HCEC 1CT (cell line): ENCODE data around the gene MIF4GD.
"Not testable (repeated sequence)": the region's sequence is repeated elsewhere in the genome, so short reads cannot be mapped to it uniquely, and the experiment has no call there.

Source experiments
- DNase-seq: peaks from one replicate; pipeline ENCODE4 v3.0.0-alpha.2; 2017

Gene MIF4GD

DNA sequence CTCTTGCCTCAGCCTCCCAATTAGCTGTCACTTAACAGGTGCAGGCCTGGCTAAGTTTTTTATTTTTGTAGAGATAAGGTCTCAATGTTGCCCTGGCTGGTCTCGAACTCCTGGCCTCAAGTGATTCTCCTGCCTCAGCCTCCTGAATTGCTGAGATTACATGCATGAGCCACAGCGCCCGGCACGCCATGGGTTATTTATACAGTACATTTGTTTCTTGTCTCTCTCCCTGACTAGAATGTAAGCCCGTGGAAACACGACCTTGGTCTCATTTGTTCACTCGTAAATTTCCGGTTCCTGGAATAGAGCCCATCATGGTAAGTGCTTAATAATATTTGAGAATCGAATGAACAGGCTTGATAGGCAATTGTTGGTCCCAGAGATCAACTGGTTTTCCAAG, 16.2 kb upstream of the MIF4GD start:
- no peak for DNase-seq

DNA sequence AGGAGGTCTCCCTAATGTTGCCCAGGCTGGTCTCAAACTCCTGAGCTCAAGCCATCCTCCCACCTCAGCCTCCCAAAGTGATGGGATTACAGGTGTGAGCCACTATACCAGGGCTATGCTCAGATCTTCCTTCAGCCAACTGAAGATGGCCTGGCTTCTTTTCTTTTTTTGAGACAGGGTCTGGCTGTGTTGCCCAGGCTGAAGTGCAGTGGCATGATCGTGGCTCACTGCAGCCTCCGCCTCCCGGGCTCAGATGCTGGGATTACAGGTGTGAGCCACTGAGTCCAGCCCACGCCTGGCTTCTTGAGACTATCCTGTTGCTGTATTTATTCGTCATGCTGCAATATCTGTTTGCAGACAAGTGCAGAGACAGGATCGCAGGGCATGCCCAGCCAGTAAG, 14.1 kb upstream of the MIF4GD start:
- DNase-seq: no peak

DNA sequence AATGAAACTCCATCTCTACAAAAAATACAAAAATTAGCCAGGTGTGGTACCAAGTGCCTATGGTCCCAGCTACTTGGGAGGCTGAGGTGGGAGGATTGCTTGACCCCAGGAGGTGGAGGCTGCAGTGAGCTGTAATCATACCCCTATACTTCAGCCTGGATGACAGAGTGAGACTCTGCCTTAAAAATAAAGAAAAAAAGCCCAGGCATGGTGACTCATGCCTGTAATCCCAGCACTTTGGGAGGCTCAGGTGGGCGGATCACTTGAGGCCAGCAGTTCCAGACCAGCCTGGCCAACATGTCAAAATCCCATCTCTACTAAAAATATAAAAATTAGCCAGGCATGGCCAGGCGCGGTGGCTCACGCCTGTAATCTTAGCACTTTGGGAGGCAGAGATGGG, 9.2 kb upstream of the MIF4GD start:
- not testable (repeated sequence) for DNase-seq

DNA sequence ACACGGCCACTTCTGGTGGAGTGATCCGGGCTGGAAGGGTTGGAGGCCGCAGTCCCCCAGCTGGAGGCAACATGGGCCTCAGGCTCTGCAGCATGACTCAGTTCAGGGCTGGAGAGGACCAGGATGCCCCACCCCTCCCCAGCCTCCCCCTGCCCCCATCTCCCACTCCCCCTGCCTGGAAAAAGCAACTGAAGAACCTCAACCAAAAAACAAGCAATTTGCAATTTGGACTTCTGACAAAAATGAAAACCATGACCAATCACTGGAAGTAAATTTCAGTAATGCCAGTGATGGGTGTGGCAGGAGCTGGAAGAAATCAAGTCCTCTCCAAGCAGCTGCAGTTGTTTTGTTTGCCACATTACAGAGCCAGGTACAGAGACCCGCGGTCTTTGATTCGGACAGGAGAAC, 6.6 kb upstream of the MIF4GD start:
- DNase-seq: no peak

DNA sequence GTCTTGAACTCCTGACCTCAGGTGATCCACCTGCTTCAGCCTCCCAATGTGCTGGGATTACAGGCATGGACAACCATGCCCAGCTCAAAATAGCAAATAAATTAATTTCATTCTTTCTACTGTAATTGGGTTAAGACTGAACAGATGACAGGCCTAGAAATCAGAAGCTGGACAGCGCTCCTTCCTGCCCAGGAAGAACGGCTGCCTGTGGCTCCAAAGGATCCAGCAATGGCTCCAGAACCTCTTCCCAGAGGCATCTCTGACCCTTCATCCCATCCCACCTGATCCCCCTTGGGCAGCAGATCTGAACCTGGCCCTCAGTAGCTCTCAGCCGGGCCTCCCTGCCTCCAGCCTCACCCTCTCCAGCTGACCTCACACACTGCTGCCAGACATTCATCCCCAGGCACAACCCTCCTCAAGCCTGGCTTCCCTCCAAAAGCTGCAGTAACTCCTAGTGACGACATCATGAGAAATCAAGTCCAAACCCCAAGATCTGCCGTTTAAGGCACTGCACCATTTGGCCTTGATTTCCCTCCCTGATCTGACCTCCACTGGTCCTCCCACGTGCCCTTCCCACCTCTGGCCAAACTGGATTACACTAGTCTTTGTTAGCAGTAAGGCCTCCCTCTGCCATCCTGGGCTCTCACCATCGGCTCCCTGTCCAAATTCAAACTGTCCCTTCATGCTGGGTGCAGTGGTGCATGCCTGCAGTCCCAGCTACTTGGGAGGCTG, 3.1 kb upstream of the MIF4GD start:
- DNase-seq: peak; percentile 88

DNA sequence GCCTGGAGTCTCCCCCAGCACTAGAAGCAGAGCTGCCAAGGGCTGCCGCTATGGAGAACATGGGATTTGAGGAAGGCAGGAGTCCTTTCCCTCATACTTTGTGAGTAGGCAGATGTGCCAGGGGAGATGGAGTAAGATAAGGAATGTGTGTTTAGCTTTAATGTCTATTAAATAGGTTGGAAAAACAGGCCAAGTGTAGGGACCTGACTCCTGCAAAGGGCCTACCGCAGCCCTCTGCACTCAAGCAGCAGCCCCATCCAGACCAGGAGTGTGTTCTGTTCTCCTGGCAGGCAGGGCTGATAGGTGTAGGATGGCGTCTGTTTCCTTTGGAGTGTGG, 1.8 kb upstream of the MIF4GD start:
- no peak for DNase-seq

DNA sequence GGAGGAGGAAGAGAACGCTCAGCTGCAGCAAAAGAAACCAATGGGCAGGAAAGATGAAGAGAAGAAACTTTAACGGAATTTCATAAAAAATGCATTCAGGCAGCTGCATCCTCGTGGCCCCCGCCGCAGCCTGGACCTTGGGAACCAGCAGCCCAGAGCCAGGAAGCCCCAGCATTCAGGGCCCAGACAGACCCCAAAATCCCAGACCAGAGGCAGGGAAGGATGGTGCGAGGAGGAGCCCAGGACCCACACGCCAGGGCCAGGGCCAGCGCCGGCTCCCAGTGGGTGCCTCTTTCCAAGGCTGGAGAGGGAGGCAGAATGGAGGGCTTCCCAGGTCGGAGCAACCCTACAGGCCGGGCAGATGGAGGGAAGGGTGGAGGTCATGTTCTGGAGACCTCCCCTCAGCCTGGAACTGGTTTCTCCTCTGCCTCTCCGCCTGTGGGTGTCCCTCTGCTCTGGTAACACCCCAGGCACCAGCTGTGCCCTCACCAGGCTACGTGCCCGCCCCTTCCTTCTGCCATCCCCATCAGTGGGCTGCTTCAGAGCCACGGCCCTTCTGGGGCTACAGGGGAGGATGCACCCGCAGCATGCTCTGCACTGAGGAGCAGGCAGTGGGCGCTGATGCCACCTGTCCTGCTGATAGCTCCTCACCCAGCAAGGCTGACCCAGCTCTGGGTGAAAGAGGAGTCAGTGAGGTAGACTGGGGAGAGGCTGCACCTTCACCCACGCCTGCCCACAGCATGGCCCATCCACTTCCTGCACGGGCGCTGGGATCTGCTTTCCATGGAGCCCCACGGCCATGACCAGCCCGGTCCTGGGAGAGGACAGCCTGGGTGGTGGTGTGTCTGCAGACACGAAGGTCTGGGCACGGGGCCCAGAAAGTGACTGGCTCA, 1.2 kb upstream of the MIF4GD start:
- DNase-seq: no peak

DNA sequence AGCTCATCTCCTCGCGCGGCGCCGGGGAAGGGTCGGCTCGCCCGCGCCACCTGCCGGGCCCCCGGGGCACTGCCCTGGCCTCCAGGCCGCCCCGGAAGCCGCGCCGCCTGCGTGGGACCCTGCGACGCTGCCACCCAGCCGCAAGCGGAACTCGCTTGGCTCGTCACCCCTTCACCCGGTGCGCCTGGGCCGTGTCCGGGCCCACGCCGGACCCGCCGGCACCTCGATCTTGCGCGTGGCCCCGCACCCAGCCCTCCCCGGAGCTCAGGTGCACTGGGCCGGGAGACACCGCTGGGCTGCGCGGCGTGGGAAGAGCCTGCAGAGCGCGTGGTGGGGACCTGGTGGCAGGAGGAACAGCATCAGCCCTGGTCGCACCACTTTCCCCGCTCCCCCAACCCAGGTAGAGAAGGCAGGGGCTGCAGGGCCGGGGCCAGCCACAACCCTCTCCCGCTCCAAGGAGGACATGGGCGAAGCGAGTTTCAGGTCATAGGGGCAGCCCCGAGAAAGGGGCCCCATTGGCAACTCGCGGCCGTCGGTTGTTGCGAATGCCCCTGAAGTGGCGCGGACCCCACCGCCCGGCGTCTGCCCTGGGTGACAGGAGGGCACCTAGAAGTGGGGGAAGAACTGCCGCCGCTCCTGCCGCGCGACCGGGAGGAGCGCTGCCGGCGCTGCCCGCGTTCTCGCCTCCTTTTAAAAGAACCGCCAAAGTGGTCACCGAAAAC, 363 bp upstream of the MIF4GD start:
- peak; percentile 72 for DNase-seq

DNA sequence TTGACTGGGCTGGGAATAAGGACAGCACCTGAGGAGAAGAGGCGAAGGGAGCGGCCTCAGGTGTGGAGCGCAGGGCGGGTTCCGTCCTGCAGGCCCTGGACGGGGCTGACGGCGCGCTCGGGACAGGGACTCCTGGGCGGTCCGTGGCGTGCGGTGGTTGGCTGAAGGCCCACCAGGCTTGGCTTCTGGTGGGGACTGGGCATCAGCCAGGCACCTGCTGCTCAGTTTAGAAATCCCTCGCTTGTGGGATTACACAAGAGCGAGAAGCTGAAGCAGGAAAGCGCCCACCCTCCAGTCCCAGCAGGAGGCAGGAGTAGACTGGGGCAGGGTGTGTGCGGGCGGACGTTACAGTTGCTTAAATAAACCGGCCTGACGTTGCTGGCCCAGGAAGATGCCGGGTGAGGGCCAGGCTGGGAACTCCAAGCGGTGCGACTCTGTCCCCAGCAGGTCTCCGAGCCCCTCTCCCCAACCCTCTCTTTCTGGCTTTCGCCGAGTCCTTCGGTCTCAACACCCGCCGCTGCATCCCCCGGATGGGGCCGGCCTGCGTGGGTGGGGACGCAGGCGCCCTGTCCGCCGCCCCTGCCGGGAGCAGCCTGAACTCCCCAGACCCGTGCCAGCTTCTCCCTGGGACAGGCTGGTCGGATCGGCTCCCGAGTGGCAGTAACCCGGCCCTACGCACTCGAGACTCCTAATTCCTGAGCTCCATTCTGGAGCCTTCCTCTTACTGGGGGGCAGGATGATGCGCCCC, 639 bp downstream of the MIF4GD start:
- DNase-seq: peak; percentile 70

DNA sequence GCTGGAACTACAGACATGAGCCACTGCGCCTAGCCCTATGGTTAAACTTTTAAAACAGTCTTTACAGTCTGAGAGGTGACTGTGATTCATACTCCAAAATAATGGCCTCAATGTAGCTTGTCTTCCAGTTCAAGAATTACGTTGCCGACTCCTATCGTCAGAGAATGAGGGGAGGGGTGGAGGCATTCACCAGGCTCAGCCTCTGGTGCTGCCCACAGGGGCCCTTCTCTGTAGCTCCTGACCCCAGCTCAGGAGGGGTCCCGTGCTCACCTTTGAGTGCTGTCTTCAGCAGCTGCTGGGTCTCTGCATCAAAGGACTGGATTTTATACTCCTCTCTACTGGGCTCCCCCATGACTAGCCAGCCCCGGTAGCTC, 1.2 kb downstream of the MIF4GD start:
- DNase-seq: no peak

DNA sequence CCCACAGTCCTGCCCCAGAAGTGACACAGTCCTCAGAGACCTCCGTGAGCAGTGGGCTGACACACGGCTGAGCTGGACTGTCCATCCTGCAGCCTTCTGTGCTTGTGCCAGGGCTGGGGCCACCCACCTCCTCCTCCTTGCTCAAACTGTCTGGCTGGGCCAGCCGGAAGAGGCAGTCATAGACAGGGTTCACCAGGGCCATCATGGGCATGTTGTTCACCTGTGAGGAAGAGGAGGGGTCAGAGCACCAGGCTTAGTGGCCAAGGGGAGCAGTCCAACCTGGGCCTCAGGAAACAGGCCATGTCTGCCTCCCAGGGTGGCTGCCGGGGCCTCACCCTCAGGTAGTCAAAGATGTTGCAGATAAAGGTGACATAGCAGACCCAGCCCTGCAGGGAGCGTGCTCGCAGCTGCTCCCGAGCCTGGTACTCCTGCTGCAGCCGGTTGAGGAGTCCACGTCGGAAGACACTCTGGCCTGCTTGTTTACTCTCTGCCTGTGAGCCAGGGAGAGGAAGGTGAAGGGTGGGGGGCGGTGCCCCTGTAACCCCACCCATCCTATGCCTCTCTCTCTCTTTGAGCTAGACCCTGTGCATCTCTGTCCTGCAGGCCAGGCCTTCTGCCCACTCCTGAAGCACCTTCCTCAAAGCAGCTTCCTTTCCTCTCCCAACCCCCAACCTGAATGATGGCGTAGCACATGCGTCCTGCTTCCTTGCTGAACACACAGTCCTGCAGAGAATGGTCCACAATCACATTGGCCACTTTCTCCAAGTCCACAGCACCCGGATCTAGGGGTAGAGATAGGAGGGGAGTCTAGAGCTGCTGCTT, 3.4 kb downstream of the MIF4GD start:
- DNase-seq: no peak

DNA sequence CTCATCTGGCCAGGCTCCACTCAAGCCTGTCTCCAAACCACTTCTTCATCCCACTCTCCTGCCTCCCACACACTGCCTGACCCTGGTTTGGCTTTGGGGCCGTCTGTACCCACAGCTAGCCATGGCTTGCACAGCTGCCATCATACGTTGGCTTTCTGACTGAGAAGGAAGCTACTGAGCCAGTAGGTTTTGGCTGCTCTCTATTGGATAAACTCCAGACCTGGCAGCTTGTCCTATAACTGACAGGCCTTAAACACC, 3.9 kb downstream of the MIF4GD start:
- no peak for DNase-seq

DNA sequence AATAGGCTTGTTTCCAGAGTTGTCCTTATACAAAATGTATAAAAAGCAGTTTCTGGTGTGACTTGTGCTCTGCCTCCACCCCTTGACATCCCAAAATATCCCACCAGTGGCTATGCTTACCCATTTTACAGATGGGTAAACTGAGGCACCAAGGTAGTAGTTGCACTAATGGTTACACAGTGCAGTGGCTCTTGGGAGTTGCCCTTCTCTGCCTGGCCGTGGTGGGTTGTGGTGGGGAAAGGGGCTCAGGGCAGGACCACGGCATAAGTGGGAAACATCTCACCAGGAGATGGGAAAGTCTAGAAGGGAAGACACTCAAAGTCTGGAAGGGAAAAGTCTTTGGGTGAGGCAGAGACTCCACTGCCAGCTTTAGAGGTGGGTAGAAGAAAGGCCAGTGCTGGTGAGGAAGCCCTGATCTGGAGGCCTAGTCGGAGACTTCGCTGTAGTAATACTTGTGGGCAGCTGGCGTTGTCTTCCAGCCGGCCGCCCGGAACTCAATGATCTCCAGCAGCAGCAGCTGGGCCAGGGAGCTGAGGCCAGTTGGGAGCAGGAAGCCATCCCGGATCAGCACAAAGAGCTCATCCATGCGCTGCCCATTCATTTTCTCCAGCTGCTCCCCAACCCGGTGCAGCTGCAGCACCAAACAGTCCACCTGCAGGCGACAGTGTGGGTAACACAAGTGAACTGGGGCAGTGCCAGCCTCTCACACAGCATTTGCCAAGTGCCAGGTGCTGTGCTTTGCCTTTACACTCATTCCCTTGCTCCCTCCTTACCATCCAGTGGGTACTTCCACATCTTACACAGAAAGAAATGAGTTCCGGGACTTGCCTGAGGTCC, 4.5 kb downstream of the MIF4GD start:
- no peak for DNase-seq

DNA sequence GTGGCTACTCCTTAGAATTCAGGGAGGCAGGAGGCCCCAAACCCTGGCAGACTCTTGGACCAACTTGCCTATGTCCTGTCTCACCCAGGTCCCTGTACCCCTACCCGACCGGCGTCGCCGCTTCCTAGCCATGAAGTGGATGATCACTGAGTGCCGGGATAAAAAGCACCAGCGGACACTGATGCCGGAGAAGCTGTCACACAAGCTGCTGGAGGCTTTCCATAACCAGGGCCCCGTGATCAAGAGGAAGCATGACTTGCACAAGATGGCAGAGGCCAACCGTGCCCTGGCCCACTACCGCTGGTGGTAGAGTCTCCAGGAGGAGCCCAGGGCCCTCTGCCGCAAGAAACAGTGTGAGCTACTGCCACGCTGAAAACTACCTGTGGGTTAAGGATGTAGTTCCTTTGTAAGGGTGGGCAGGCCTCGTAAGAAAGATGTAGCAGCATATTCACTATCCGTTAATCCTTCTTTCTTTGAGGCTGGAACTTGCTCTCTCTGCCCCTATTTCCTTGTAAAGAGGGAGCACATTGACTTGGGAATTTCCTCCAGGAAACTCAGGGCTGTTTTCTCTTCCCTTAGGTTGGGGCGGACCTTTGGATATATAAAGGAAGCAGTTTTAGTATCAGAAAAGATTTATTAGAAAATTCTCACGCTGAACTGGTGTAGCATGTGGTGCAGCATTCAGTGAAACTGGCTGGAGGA, 5.3 kb downstream of the MIF4GD start:
- no peak for DNase-seq

DNA sequence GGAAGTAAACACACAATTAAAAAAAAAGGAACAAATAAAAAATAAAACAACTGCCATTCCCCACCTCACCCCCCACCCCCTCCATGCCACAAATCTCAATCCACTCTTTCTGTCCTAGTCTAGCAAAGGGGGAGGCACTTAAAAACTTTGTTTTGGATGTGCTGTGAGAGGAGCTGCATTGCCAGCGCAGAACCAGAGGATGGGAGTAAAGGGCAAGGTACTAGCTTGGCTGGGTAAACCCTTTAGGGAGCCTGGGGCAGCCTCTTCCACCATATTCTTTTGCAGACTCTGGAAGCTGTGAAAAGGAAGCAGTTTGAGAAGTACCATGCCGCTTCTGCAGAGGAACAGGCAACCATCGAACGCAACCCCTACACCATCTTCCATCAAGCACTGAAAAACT, 8.0 kb downstream of the MIF4GD start:
- no peak for DNase-seq

DNA sequence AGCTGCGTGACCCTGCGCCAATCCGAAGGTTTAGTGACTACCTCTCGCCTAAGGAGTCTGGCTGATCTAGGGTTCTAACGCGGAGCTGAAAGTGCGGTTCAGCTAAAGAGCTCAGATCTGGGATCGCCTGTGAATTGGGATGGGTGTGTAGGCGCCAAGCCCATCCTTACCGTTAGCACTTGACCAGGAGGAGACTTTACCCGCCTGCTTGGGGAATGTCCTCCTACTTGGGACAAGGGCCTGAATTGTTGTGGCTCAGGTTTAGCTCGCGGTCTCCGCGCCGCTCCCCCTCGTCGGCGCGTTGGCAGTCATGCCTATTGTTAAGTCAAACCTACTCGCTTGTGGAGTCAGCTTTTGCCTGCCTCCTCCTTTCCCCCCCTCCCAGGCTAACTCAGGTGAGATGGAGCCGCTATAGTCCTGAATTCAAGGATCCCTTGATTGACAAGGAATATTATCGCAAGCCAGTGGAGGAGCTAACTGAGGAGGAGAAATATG, 8.9 kb downstream of the MIF4GD start:
- DNase-seq: no peak

DNA sequence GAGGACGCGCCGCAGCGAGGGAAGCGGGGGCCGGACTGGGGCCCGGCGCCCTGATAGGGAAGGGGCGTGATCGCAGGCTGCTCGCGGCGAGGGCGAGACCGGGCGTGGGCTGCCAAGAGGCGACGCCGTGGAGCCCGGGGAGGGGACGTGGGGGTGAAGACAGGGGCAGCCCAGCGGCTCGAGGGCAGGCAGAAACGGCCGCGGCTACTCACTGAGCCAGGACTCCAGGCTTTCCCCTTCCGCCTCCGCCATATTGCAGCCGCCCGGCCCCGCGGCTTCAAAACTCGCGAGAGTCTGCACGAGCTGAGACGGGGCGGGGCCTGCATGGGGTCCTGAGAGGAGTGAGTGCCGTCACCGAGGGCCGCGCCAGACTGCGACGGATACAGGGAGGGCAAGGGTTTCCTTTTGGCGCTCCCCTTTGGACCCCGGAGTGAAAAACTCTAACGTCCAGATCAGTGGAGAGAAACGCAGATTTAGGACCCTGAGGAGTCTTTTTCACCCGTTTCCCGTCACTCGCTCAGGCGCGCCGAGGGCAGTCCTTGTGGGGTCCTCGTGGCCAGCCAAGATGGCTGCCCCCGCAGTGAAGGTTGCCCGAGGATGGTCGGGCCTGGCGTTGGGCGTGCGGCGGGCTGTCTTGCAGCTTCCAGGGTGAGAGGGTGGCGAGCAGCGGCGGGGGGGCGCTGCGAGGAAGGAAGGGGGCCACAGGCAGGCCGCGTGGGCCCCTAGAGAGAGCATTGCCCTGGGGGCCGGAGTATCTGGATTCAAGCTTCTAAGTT, 9.5 kb downstream of the MIF4GD start, which contains the start of the genes GGA3 and MRPS7:
Gene GGA3 (minus strand): TSS at position 271 of the 776 bp plus-strand sequence. CDS start 19 bp downstream, at position 252.
Gene MRPS7 (plus strand): TSS at position 544 of the 776 bp plus-strand sequence. CDS start 22 bp downstream, at position 566.
- peak; percentile 90 for DNase-seq

DNA sequence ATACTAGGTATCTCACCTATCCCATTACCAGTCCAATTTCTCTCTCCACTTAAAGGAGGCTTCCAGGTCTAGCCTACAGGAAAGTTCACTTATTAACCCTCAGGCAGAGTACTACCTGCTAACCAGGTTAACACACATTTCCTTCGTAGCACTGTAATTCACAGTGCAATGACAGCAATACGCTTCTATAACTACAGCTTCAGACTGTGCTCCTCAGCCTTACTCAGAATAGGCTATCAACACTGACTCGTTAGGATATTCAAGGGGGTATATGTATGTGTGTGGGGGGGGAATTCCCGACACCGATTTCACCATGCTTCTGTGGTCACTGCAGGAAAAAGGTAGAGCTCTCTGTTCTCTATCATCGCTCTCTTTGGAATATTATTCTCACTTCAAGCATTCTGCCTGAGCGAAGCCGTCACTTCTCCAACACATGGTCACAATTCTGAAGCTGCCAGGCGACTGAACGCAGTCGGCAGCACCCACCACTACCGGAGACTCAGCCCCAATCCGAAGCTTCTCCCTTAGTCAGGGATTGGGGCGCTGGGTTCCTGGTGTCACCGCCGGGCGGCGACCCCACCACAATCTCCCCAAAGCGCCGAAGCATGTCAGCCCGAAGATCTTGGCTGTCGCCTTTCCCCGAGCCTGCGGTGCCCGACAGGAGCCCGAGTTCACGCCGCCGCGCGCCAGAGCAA, 10.2 kb downstream of the MIF4GD start:
- no peak for DNase-seq

DNA sequence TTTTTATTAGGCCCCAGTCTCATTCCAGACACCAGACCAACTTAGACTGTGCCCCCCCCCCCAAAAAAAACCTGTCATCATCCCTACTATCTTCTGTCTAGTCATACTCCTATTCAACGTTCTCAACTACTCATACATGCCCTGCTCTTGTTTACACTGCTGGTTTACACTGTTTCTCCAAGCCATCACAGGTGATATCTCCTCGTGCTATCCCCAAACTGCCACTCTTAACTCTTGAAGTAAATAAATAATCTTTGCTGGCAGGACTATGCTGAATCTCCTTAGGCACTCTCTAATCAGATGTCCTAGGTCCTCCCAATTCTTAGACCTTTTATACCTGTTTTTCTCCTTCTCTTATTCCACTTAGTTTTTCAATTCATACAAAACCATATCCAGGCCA, 13.8 kb downstream of the MIF4GD start:
- DNase-seq: not testable (repeated sequence)
